ENCODE data around the gene RS1. TPM values are rescaled to one million over a fixed set of nuclear protein-coding genes. Genes with fewer than 3 reads are reported as not detected.

RS1 gene
- total RNA-seq, 4 donors from 2014 or later, result not detected

GRCh38 chrX:18702362-18703195, 30.7 kb upstream of the RS1 start:
- H3K27me3 ChIP-seq, result no peaks in the 10 kb centered on the region
- no peak for ATAC-seq
- no peak overlapping the region for H3K4me3 ChIP-seq
- H3K27ac ChIP-seq, result peak overlapping the region in 1 of 4 donors; percentile 48
- WGBS, 2 donors (ENCODE audit: low coverage in 1 of 2), result 27 to 51% methylated on average over 3 to 10 of the region's 12 CpGs
- no peaks in the 10 kb centered on the region for H3K36me3 ChIP-seq
- peaks cover 0 to 5% (median 0%) of the 10 kb centered on the region in 3 donors for H3K4me1 ChIP-seq
- TF ChIP-seq CTCF (IDR thresholded peaks at IDR 0.05) (no peak), EP300 (IDR thresholded peaks at IDR 0.05) (no peak), POLR2AphosphoS5 (IDR thresholded peaks at IDR 0.05) (no peak), POLR2A (IDR thresholded peaks at IDR 0.05) (no peak)
- no peaks in the 10 kb centered on the region for H3K9me3 ChIP-seq

- WGBS, 2 donors (ENCODE audit: low coverage in 1 of 2), result 69% methylated on average over 3 of the region's 5 CpGs; no CpG with 5 or more reads in 1 of the 2 donors
- TF ChIP-seq POLR2A (IDR thresholded peaks at IDR 0.05) (no peak), CTCF (IDR thresholded peaks at IDR 0.05) (no peak), EP300 (IDR thresholded peaks at IDR 0.05) (no peak), POLR2AphosphoS5 (IDR thresholded peaks at IDR 0.05) (no peak)
- Histone ChIP-seq H3K9me3 (no peaks in the 10 kb centered on the region), H3K27ac (no peak overlapping the region), H3K27me3 (no peaks in the 10 kb centered on the region), H3K4me3 (no peak overlapping the region), H3K4me1 (peaks cover 0 to 5% (median 0%) of the 10 kb centered on the region in 3 donors), H3K36me3 (no peaks in the 10 kb centered on the region)
- ATAC-seq, result no peak
Observed at GRCh38 chrX:18701621-18702361, 29.9 kb upstream of the RS1 start.

- Histone ChIP-seq H3K4me3 (no peak overlapping the region), H3K27ac (no peak overlapping the region), H3K4me1 (peaks cover 0 to 5% (median 0%) of the 10 kb centered on the region in 3 donors), H3K36me3 (no peaks in the 10 kb centered on the region), H3K9me3 (no peaks in the 10 kb centered on the region), H3K27me3 (no peaks in the 10 kb centered on the region)
- TF ChIP-seq CTCF (IDR thresholded peaks at IDR 0.05) (no peak), EP300 (IDR thresholded peaks at IDR 0.05) (no peak), POLR2A (IDR thresholded peaks at IDR 0.05) (no peak), POLR2AphosphoS5 (IDR thresholded peaks at IDR 0.05) (no peak)
- ATAC-seq, result no peak
- 66 to 100% methylated on average over 1 to 7 of the region's 12 CpGs for WGBS, 2 donors (ENCODE audit: low coverage in 1 of 2)
Observed at GRCh38 chrX:18698737-18699650, 27.1 kb upstream of the RS1 start.

- Histone ChIP-seq H3K9me3 (no peaks in the 10 kb centered on the region), H3K4me1 (no peaks in the 10 kb centered on the region), H3K36me3 (no peaks in the 10 kb centered on the region), H3K27ac (no peak overlapping the region), H3K4me3 (no peak overlapping the region), H3K27me3 (no peaks in the 10 kb centered on the region)
- WGBS, 2 donors (ENCODE audit: low coverage in 1 of 2), result 69% methylated on average over 3 of the region's 3 CpGs; no CpG with 5 or more reads in 1 of the 2 donors
- ATAC-seq, result no peak
- TF ChIP-seq POLR2AphosphoS5 (IDR thresholded peaks at IDR 0.05) (no peak), POLR2A (IDR thresholded peaks at IDR 0.05) (no peak), EP300 (IDR thresholded peaks at IDR 0.05) (no peak)
Observed at GRCh38 chrX:18696653-18697052, 24.7 kb upstream of the RS1 start.

- Histone ChIP-seq H3K9me3 (no peaks in the 10 kb centered on the region), H3K4me3 (no peak overlapping the region), H3K27ac (no peak overlapping the region), H3K4me1 (no peaks in the 10 kb centered on the region), H3K36me3 (no peaks in the 10 kb centered on the region), H3K27me3 (no peaks in the 10 kb centered on the region)
- no peak for ATAC-seq
- TF ChIP-seq POLR2A (IDR thresholded peaks at IDR 0.05) (no peak), EP300 (IDR thresholded peaks at IDR 0.05) (no peak), CTCF (IDR thresholded peaks at IDR 0.05) (no peak), POLR2AphosphoS5 (IDR thresholded peaks at IDR 0.05) (no peak)
- 58 to 100% methylated on average over 2 to 3 of the region's 4 CpGs for WGBS, 2 donors (ENCODE audit: low coverage in 1 of 2)
Observed at GRCh38 chrX:18692541-18692940, 20.6 kb upstream of the RS1 start.

Data from gastroesophageal sphincter (tissue), 4 donors.